ENCODE measurements around the gene ABCB8.

The ABCB8 gene

GRCh38 chr7:151028131-151028947 lies at the start of gene ABCB8:
Gene ABCB8, plus strand, starts transcription at chr7:151028450. Its CDS starts 66 bp downstream, at chr7:151028516.
- DNase-seq (ENCODE audit: low read depth): peak; percentile 90

GRCh38 chr7:150979713-150980390 lies 48.4 kb upstream of the ABCB8 start:
- no peak for DNase-seq (ENCODE audit: low read depth)

- no peak for DNase-seq (ENCODE audit: low read depth)
Observed at GRCh38 chr7:150980663-150981062, 47.6 kb upstream of the ABCB8 start.

- no peak for DNase-seq (ENCODE audit: low read depth)
Observed at GRCh38 chr7:150981644-150982043, 46.6 kb upstream of the ABCB8 start.

DNA sequence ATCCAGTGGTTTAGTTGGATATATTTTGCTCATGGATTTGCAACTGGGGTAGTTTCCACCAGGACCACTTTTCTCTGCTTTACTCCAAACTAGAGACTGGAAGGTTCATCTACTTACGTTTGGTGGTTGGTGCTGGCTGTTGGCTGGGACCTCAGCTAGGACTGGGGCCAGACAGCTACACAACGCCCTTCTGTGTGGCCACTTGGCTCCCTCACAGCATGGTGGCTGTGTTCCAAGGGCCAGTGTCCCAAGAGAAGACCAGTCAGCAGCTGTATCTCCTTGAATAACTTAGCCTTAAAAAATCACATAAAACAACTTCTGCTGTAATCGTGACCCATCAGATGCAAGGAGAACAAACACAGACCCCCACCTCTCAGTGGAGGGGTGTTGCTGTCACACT lies 45.9 kb upstream of the ABCB8 start:
- no peak for DNase-seq (ENCODE audit: low read depth)

DNA sequence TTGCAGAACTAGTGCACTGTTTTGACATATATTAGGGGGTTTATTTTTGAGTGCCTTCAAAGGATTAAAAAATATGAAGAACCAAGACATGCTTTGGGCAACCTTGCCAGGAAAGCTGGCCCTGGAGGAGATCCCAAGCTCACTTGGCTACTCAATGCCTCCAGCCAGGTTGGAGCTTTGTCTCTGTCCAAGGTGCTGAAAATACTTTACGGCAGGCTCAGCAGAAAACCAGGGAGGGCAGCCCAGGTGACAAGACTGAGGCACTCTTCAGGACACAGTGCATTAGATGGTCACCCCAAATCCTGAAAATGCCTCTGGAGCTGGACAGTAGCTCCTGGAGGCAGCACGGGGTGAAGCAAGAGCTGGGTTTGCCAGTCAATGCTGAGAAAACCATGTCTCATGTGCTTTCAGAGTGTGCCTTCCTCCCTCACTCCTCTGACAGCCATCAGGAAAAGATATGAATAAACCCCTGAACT lies 44.3 kb upstream of the ABCB8 start:
- DNase-seq (ENCODE audit: low read depth): no peak

GRCh38 chr7:150986099-150986512 lies 42.1 kb upstream of the ABCB8 start:
- DNase-seq (ENCODE audit: low read depth): no peak

- DNase-seq (ENCODE audit: low read depth): no peak
Observed at GRCh38 chr7:150986556-150986955, 41.7 kb upstream of the ABCB8 start.

DNA sequence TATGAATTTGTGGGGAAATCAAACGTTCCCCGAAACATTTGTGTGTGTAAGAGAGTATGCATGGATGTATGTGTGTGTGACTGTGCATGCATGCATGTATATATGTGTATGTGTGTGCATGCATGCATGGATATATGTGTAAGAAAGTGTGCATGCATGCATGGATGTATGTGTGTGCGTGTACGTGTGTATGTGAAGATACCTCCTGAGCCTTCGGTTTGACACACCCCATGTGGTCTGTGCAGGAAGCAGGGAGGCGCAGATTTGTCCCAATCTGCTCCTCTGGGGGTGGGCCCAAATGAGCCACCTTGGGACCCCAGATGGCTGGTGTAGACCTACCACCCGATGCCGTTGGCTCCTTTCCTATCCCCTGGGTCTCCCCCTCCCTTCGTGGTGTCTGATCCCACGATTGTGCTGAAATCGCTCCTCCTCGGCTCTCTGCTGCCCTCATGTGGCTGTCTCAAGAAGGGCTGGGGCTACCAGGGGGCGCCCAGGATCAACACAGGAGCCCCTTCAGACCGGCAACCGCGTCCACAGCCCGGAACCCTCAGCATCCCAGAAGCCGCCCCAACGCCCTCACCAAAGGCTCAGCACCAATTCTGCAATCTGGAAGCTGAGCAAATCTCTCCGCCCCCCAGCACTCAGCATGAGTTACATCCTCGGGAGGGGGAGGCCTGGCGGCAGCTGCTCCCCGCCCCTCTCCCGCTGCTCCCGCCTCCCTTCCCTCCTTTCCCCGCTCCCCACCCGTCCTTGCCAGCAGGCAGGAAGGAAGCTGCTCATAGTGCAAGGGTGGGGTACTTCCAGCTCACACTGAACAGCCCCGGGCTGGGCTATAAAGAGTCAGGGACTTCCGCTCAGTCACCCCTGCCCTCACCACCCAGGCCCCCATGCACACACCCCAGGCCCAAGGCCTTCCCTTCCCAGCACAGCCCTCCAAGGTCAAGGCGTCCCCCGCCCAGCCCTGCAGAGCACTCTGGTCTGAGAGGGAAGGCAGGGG lies 39.7 kb upstream of the ABCB8 start:
- DNase-seq (ENCODE audit: low read depth): no peak

DNA sequence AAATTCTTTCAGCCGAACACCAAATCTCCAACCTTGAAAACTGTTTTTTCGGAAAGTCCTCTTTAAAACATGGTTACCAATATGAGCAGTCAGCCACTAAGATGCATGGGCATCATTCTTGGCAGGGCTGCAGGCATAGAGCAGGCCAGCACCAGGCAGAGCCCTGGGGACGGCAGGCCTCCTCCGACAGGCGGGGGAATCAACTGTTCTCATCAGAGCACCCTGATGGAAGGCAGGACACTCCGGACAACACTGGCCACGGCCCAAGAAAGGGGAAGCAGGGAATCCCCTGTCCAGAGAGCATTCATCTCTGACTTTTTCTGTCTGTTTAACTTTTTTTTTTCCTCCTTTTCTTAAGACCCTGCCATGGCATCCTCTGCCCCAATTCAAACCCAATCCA lies 38.8 kb upstream of the ABCB8 start:
- DNase-seq (ENCODE audit: low read depth): no peak

DNA sequence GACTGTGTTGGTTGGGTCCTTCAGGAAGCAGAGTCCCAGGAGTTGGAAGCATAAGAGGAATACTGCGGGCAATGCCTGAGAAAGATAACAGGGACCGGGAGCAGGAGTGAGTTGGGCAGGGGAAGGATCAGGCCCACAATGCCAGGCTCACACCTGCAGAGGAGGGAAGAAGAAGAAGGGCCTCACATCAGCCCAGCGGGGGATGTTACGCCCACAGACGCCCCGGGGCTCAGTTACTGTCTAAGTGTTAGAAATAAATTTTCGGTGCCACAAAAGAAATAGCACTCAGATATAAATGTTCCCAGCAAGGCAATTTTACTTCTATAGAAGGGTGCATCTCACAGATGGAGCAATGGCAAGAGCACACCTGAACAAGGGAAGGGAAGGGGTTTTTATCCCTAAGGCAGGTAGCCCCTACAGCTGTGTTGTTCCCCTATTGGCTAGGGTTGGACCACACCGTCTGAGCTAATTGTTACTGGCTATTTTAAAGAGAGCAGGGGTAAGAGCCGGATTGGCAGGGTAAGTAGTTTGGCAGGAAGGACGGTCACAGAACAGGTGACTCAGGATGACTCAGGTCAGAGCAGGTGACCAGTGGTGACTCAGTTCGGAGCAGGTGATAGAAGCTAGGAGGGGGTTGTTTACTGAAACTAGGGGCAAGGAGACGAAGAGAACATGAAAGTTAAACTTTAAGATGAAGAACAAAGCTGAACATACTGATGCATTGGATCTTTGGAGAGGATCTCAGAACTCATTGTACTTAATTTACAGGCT lies 37.6 kb upstream of the ABCB8 start, which contains the start of gene NOS3:
Gene NOS3, plus strand, starts transcription at position 602 of the 771 bp plus-strand sequence. CDS start 2,787 bp downstream, outside the sequence.
- DNase-seq (ENCODE audit: low read depth): no peak

GRCh38 chr7:150992051-150992640 lies 36.1 kb upstream of the ABCB8 start:
- DNase-seq (ENCODE audit: low read depth): no peak

- DNase-seq (ENCODE audit: low read depth): no peak
Observed at GRCh38 chr7:150992833-150993302, 35.4 kb upstream of the ABCB8 start.

GRCh38 chr7:150993511-150993910 lies 34.7 kb upstream of the ABCB8 start:
- no peak for DNase-seq (ENCODE audit: low read depth)

- DNase-seq (ENCODE audit: low read depth): no peak
Observed at GRCh38 chr7:150994141-150994837, 34.0 kb upstream of the ABCB8 start.

- no peak for DNase-seq (ENCODE audit: low read depth)
Observed at GRCh38 chr7:150994838-150995510, 33.3 kb upstream of the ABCB8 start.

GRCh38 chr7:150996376-150997074 lies 31.7 kb upstream of the ABCB8 start:
- no peak for DNase-seq (ENCODE audit: low read depth)

GRCh38 chr7:150997075-150997511 lies 31.2 kb upstream of the ABCB8 start:
- no peak for DNase-seq (ENCODE audit: low read depth)

- DNase-seq (ENCODE audit: low read depth): no peak
Observed at GRCh38 chr7:150997817-150998216, 30.4 kb upstream of the ABCB8 start.

All from HS-5 (cell line).